ENCODE results near the gene SCNM1. TPM values are rescaled to one million over a fixed set of nuclear protein-coding genes. Genes with fewer than 3 reads are reported as not detected.
A peak's percentile ranks its signal among the peaks of the same experiment; 100 is the strongest.
"Not testable (repeated sequence)": the region's sequence is repeated elsewhere in the genome, so short reads cannot be mapped to it uniquely, and the experiment has no call there.

Gene SCNM1
- total RNA-seq, 4 donors from 2014 or later = 13.2 to 44.5 (median 24.5) TPM

DNA sequence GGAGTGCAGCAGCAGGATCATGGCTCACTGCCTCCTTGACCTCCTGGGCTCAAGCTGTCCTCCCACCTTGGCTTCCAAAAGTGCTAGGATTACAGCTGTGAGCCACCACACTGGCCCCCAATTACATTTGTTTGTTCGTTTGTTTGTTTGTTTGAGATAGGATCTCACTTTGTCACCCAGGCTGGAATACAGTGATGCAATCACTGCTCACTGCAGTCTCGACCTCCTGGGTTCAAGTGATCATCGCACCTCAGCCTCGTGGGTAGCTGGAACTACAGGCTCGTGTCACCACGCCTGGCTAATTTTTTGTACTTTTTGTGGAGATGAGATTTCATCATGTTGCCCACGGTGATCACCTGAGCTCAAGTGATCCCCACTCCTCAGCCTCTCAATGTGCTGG is 26.1 kb downstream of the SCNM1 start:
- TF ChIP-seq, protein P1, sequence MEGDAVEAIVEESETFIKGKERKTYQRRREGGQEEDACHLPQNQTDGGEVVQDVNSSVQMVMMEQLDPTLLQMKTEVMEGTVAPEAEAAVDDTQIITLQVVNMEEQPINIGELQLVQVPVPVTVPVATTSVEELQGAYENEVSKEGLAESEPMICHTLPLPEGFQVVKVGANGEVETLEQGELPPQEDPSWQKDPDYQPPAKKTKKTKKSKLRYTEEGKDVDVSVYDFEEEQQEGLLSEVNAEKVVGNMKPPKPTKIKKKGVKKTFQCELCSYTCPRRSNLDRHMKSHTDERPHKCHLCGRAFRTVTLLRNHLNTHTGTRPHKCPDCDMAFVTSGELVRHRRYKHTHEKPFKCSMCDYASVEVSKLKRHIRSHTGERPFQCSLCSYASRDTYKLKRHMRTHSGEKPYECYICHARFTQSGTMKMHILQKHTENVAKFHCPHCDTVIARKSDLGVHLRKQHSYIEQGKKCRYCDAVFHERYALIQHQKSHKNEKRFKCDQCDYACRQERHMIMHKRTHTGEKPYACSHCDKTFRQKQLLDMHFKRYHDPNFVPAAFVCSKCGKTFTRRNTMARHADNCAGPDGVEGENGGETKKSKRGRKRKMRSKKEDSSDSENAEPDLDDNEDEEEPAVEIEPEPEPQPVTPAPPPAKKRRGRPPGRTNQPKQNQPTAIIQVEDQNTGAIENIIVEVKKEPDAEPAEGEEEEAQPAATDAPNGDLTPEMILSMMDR (IDR thresholded peaks at IDR 0.05) = no peak
- TF ChIP-seq POLR2A (IDR thresholded peaks at IDR 0.05) = no peak
- DNase-seq = no peak
- H3K27ac ChIP-seq = no peak overlapping the region
- peaks cover 15 to 21% of the 10 kb centered on the region in 2 donors for H3K4me1 ChIP-seq
- no peak overlapping the region for H3K4me3 ChIP-seq (replicated peaks in 1 of 3)
- H3K36me3 ChIP-seq = no peaks in the 10 kb centered on the region
- 58 to 70% methylated on average over 6 to 7 of the region's 7 CpGs for WGBS, 2 donors
- no peaks in the 10 kb centered on the region for H3K27me3 ChIP-seq
- intact Hi-C loops (cut with DNase I) = no loop called here
- H3K9me3 ChIP-seq = no peaks in the 10 kb centered on the region

DNA sequence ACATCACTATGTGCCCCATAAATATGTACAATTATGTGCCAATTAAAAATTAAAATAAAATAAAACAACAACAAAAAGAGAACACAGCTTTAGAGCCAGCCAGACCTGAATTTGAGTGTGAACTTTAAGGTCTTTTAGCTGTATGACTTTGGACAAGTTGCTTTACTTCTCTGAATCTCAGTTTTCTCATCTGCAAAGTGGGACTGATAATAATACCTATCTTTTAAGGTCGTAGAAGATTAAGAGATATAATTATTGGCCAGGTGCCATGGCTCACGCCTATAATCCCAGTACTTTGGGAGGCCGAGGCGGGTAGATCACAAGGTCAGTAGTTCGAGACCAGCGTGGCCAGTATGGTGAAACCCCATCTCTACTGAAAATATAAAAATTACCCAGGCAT is 27.4 kb downstream of the SCNM1 start:
- intact Hi-C loops (cut with DNase I) = no loop called here
- 76 to 80% methylated on average over 6 of the region's 6 CpGs for WGBS, 2 donors

GRCh38 chr1:151193856-151194255 is 27.9 kb downstream of the SCNM1 start:
- Histone ChIP-seq H3K27me3 (no peaks in the 10 kb centered on the region), H3K4me3 (replicated peaks in 1 of 3) (no peak overlapping the region), H3K36me3 (no peaks in the 10 kb centered on the region), H3K27ac (no peak overlapping the region), H3K4me1 (peaks cover 8 to 13% of the 10 kb centered on the region in 2 donors), H3K9me3 (no peaks in the 10 kb centered on the region)
- intact Hi-C loops (cut with DNase I) = no loop called here
- no peak for TF ChIP-seq POLR2A (IDR thresholded peaks at IDR 0.05)
- TF ChIP-seq, protein P1 (IDR thresholded peaks at IDR 0.05) = no peak
- no peak for DNase-seq
- 81 to 82% methylated on average over 1 of the region's 1 CpG for WGBS, 2 donors

More for the DNA sequence above, 27.4 kb downstream of the SCNM1 start:
- no peak overlapping the region for H3K4me3 ChIP-seq (replicated peaks in 1 of 3)
- peaks cover 14 to 18% of the 10 kb centered on the region in 2 donors for H3K4me1 ChIP-seq
- no peaks in the 10 kb centered on the region for H3K27me3 ChIP-seq
- TF ChIP-seq, protein P1 (IDR thresholded peaks at IDR 0.05) = no peak
- TF ChIP-seq POLR2A (IDR thresholded peaks at IDR 0.05) = no peak
- H3K9me3 ChIP-seq = no peaks in the 10 kb centered on the region
- no peak for DNase-seq
- H3K36me3 ChIP-seq = no peaks in the 10 kb centered on the region
- H3K27ac ChIP-seq = no peak overlapping the region

GRCh38 chr1:151194894-151195594 is 29.1 kb downstream of the SCNM1 start:
- WGBS, 2 donors = 79 to 85% methylated on average over 17 of the region's 17 CpGs
- not testable (repeated sequence) for H3K27ac ChIP-seq; H3K9me3 ChIP-seq; H3K27me3 ChIP-seq; H3K36me3 ChIP-seq; H3K4me3 ChIP-seq (replicated peaks in 1 of 3)
- intact Hi-C loops (cut with DNase I) = loop anchor here (5.0 kb wide), 1 partner anchor 57 kb away; the partner anchor contains the start of gene PSMD4
- H3K4me1 ChIP-seq = peaks cover 8 to 15% of the 10 kb centered on the region in 2 donors
- peak; percentile 55 to 76 for DNase-seq

GRCh38 chr1:151196292-151196800 is 30.4 kb downstream of the SCNM1 start:
- H3K27me3 ChIP-seq = no peaks in the 10 kb centered on the region
- 19 to 27% methylated on average over 14 of the region's 14 CpGs for WGBS, 2 donors
- peaks cover 17 to 25% of the 10 kb centered on the region in 2 donors for H3K4me1 ChIP-seq
- no peaks in the 10 kb centered on the region for H3K9me3 ChIP-seq
- peak; percentile 71 to 74 for DNase-seq
- TF ChIP-seq, protein P1 (IDR thresholded peaks at IDR 0.05) = peak in 5 of 6 experiments; percentile 35 to 84 (median 56)
- TF ChIP-seq POLR2A (IDR thresholded peaks at IDR 0.05) = no peak
- no peaks in the 10 kb centered on the region for H3K36me3 ChIP-seq
- intact Hi-C loops (cut with DNase I) = loop anchor here (5.0 kb wide), 1 partner anchor 56 kb away; the partner anchor contains the start of gene PSMD4
- no peak overlapping the region for H3K4me3 ChIP-seq (replicated peaks in 1 of 3)
- peak overlapping the region; percentile 15 to 71 (median 41) for H3K27ac ChIP-seq

Measured in thyroid gland (tissue), 4 donors.